Subcutaneous adipose tissue (tissue), 4 donors: ENCODE measurements around the gene GMDS. TPM values are rescaled to one million over a fixed set of nuclear protein-coding genes. Genes with fewer than 3 reads are reported as not detected.

Source experiments
- CTCF ChIP-seq: fragments of 450-650 bp; IDR thresholded peaks from one replicate; pipeline ENCODE4 v1.5.1; 2016; ENCODE audit warnings: low read depth, mild to moderate bottlenecking, control low read depth, antibody characterized with exemption, moderate library complexity
- total RNA-seq, 4 donors: library from RNA; depleted of rRNA; stranded (reverse); fragments of >200 nt; gene quantifications; one replicate each; pipeline ENCODE4 v1.1.0, GENCODE V29; 2016

The GMDS gene
- total RNA-seq, 4 donors from 2014 or later, result 10.1 to 17.3 (median 13.9) TPM

- no peak for TF ChIP-seq CTCF
These were observed 614.6 kb downstream of the GMDS start for GRCh38 chr6:1630771-1631217.

GRCh38 chr6:1630212-1630770, 615.1 kb downstream of the GMDS start:
- no peak for TF ChIP-seq CTCF

GRCh38 chr6:1629316-1629715, 616.1 kb downstream of the GMDS start:
- TF ChIP-seq CTCF, result no peak

- TF ChIP-seq CTCF, result no peak
These were observed 617.4 kb downstream of the GMDS start for GRCh38 chr6:1627827-1628560.

- no peak for TF ChIP-seq CTCF
These were observed 618.9 kb downstream of the GMDS start for GRCh38 chr6:1626481-1626880.

- no peak for TF ChIP-seq CTCF
These were observed 619.5 kb downstream of the GMDS start for GRCh38 chr6:1625794-1626435.
